UCSD-AML1 (cell line): ENCODE data around the gene SEC14L5.
"Not testable (repeated sequence)": the region's sequence is repeated elsewhere in the genome, so short reads cannot be mapped to it uniquely, and the experiment has no call there.

Experiments
- DNase-seq: peaks from one replicate; lab custom pipeline; 2025; ENCODE audit not compliant: unreplicated experiment; lab: John Stamatoyannopoulos, UW

Gene SEC14L5

DNA sequence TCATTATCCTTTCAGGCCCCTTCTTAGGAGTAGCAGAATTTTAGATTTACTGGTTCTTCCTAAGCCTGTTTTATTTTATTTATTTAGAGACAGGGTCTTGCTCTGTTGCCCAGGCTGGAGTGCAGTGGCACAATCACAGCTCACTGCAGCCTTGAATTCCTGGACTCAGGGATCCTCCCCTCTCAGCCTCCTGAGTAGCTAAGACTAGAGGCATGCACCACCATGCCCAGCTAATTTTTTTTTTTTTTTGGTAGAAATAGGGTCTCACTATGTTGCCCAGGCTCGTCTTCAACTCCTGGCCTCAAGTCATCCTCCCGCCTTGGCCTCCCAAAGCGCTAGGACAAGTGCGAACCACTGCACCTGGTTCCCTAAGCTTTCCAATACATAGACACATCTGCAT lies 28.5 kb upstream of the SEC14L5 start:
- not testable (repeated sequence) for DNase-seq

GRCh38 chr16:4931381-4931780 lies 26.7 kb upstream of the SEC14L5 start:
- DNase-seq, result no peak

GRCh38 chr16:4933433-4933832 lies 24.7 kb upstream of the SEC14L5 start:
- DNase-seq, result no peak

DNA sequence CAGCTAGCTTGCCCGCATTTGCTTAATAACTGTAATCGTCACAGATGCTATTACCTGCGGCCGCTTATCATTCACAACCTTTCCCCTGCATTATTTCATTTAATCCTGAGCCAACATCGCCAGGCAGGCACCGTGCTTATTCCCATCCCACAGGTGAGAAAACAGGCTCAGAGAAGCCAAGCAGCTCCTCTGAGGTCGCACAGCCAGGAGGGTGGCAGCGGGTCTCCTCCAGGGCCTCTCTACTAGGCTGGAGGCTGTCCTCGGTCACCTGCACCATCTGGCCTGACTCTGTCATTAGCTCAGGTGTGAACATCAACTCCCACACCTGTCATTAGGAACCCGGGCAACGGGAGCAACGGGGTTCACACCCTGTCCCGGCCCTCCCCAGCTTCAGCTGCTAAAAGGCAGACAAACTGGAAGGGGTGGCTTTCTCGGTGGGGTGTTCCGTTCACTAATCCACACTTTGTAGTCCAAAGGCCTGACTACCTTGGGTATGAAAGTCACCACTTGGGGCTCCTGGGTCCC lies 24.2 kb upstream of the SEC14L5 start:
- DNase-seq, result no peak

DNA sequence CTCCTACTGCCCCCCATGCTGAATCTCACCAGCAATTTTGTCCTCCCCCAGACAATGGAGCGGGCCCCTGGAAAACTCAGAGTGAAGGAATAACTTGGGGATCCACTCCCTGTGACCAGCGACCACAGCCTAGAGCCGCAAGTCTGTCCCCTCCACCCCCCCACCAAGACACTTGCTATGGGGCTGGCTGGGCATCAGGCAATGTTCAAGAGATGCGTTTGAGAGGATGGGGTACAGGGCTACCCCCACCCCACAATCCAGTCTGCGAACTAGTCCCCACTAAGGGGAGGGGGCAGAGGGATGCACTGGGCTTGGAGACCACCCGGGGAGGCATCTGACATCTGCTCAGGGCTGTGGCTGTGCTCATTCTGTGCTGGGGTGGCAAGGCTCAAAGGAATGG lies 23.5 kb upstream of the SEC14L5 start:
- DNase-seq, result no peak

GRCh38 chr16:4935241-4935855 lies 22.8 kb upstream of the SEC14L5 start:
- no peak for DNase-seq

DNA sequence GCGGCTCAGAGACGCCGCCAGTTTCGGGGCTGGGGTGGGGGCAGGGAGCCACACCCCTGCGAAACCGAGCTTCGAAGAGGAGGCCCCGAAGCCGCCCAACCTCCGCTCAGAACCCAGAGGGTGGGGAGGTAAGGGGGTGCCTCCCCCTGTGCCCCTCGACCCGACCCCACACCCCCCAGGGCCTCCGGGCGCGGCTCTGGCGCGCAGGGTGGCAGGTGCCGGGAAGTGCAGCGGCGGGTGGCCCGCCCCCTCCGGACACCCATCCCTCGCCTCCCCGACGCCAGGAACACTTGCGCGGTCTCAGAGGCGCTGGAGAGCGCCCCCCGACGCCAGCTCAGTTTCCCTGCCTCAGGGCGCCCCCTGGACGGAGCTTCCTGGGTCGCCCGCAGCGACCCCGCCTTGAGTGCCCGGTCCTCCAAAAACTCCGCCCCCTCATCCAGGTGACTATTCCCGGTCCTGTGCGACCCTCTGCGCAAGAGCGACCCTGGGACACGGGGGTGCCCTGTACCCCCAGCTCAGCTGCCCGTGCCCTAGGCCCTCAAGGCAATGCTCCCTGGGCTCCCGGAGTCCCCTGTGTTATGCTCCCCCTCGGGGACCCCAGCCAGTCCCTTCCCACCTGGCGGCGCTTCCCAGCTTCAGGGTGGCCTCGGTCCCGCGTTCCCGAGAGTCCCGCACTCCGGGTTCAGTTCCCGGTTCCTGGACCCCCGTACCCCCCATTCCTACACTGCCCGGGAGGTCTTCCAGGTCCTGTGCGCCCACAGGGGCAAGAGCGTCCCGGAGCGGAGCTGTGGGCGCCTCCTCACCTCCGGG lies 21.7 kb upstream of the SEC14L5 start:
- DNase-seq, result no peak

GRCh38 chr16:4936991-4937781 lies 20.9 kb upstream of the SEC14L5 start, which contains the start of gene PPL:
Gene PPL (minus strand): TSS chr16:4937148. CDS start chr16:4937045, 103 bp downstream.
- no peak for DNase-seq

DNA sequence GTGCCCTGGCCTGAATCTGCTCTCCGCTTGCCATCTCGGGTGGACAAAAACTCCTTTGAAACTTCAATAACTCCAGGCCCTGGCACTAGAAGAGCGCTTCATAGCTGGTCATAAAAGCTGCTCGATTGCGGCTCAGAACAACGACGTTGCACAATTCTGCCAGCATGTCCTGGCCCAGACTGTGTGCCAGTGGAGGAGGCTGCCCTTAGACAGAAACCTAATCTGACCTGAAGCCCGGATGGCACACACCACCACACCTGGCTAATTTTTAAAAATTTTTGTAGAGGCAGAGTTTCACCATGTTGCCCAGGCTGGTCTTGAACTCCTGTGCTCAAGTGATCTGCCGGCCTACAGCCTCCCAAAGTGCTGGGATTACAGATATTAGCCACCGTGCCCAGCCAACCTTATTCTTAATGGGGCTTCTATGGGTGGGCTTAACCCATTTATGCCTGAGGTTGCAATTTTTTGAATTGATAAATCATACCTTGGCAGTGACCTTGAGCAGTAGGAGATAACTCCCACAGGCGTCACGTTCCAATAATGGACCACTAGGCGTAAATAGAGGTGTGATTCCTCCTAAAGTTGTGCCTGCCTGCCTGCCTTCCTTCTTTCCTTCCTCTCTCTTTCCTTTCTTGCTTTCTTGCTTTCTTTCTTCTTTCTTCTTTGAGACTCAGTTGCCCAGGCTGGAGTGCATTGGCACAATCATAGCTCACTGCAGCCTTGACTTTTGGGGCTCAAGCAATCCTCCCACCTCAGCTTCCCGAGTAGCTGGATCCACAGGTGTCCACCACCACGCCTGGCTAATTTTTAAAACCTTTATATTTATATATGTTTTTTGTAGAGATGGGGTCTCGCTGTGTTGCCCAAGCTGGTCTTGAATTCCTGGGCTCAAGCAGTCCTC lies 20.1 kb upstream of the SEC14L5 start:
- DNase-seq, result no peak

GRCh38 chr16:4938683-4939030 lies 19.5 kb upstream of the SEC14L5 start:
- DNase-seq, result no peak

DNA sequence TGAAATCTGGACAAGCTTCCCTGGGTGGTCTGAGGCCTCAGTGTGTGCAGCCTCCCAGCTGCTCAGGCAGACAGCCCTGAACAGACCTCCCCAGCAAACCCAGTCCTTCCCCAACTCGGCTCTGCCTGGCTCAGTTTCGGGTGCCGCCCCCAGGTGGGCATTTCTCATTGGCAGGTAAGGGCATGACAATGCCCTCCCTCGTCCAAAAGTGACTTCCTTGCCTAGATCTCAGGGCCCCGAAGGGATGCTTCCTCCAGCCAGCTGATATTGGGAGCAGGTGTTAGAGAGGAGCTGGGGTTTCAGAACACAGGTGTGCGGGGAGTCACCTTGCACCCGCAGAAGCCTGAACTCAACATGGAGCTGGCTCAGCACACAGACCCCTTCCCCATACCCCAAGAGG lies 17.4 kb upstream of the SEC14L5 start:
- DNase-seq, result no peak

- no peak for DNase-seq
These were observed 15.6 kb upstream of the SEC14L5 start for GRCh38 chr16:4942481-4942880.

GRCh38 chr16:4944333-4945281 lies 13.5 kb upstream of the SEC14L5 start:
- DNase-seq, result no peak

DNA sequence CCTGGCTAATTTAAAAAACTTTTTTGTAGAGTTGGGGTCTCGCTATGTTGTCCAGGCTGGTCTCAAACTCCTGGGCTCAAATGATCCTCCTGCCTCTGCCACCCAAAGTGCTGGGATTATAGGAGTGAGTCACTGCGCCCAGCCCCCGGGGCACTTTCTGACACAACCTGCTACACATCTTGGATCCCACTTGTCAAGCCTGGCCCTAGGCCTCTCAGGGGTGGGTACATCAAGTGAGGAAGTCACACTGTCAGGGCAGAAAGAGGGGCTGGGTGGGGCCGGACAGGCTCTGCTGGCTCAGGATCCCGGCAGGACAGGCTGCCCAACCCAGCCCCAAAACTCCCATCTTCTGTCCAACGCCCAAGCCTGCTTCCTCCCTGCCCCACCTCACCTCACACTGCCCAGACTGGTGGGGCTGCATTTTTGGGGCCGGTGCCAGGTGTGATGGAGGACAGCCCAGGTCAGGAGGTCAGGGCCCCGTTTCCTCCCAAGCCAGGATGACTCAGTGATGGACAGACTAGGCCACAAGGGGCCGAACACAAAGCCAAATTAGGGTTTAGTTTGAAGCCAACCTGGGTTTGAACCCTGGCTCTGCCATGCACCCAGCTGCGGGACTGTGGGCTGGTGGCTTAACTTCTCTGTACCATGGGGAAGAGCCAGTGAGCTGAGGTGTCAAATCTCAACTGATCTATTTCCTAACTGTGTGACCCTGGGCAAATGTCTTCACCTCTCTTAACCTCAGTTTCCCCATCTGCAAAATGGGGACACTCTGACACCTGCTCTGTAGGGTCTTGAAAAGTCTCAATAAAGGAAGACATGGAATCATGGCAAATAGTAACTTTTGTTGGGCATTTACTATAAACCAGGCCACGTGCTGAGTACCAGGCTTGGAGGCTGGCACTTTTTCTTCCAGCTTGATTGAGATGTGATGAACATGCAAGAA lies 12.3 kb upstream of the SEC14L5 start:
- DNase-seq, result no peak

DNA sequence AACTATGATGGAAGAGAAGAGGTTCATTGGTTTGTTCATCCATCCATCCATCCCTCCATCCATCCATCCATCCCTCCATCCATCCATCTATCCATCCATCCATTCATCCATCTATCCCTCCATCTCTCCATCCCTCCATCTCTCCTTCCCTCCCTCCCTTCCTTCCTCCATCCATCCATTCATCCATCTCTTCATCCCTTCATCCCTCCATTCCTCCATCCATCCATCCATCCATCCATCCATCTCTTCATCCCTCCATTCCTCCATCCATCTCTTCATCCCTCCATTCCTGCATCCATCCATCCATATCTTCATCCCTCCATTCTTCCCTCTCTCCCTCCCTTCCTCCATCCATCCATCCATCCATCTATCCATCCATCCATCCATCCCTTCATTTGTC lies 11.2 kb upstream of the SEC14L5 start:
- DNase-seq, result no peak

DNA sequence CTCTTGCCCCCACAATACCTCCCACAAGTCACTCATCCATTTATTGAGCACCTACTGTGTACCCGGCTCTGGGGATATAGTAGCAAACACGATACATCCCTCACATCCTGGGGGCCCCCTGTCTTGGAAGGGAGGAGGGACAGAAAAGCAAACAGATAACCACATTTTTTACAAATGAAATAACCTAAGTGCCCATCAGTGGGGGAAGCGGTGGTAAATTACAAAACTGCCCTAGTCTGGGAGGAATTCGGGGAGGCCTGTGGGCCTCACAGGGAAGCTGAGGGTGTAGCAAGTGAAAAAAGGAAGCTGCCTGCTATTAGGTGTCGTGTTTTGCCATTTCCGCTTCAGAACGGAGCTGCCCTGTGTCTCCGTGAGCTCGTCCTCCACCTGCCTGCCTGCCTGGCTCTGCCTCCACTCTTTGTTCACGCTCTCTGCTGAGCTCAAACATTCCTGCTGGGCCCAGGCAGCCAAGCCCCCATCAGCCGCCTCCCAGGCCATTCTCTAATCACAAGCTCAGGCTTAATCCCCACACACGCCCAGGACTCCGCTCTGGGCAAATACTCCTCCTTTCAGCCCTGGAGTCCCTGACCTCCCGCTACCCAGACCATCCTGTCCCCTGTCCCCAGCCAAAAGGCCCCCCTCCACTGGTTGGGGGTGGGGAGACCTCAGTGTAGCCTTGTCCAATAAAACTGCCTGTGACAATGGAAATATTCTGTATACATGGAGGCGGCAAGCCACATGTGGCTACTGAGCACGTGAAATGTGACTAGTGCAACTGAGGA lies 10.2 kb upstream of the SEC14L5 start:
- DNase-seq, result peak; percentile 29

GRCh38 chr16:4948903-4949766 lies 9.0 kb upstream of the SEC14L5 start:
- DNase-seq, result no peak
